Measurements from ENCODE around the gene FARS2.

DNA sequence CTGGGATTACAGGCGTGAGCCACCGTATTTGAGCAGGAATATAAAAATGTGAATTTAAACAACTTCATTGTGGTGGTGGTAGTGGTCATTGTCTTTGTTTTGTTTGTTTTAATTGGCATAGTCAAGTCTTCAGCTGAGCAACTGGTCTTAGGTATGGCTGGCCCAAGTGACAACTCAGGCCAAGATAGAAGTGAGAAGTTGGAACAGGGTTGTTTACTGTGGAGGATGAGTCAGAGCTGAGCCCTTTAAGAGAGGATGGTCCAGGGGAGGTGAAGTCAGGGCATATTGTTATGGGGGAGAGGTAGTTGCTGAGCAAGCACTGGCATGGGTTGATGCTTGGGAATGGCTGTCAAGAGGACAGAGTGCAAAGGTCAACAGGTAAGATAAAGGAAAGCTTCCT is 308.2 kb downstream of the FARS2 start:
- no peak for TF ChIP-seq CTCF (IDR thresholded peaks at IDR 0.05; ENCODE audit: low read depth, low read length)
- TF ChIP-seq EZH2phosphoT487 (IDR thresholded peaks at IDR 0.05; ENCODE audit: low read depth), result no peak

Data from OCI-LY3 (cell line).